GM11168 (cell line): Measurements from ENCODE around the gene GNAS.

Experiments
- in situ Hi-C: fragments of 300-500 bp; cut with MboI; formaldehyde crosslinking; loops from one replicate; pipeline ENCODE4 v1.12.0; 2022; ENCODE audit warnings: low sequenced_read_pairs; ENCODE audit not compliant: unreplicated experiment

GNAS gene

DNA sequence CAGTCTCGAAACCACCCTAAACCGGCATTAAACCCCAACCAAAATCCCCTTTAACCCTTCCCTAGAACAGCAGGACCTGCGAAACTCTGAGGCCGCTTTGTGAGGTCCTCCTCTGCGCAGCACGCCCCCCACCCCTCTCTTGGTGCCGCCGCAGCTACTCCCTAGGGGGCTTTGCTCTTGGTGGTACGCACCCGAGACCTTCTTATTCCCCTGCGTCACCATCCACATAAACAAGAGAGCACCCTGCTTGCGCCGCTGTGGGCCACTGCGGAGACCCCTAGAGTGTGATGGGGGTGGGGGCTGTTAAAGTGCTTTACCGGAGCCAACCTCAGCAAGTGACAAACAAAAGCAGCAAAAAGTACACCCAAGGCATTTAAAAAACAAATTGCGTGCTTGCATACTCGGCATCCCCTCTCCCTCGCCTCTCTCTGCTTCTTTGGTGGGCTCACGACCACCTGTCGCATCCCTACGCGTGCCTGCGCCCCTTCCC is 502 bp upstream of the GNAS start:
- in situ Hi-C loops = loop anchor here (25.0 kb wide), 2 partner anchors 615 to 635 kb away; partner anchors contain the start of gene ANKRD60

DNA sequence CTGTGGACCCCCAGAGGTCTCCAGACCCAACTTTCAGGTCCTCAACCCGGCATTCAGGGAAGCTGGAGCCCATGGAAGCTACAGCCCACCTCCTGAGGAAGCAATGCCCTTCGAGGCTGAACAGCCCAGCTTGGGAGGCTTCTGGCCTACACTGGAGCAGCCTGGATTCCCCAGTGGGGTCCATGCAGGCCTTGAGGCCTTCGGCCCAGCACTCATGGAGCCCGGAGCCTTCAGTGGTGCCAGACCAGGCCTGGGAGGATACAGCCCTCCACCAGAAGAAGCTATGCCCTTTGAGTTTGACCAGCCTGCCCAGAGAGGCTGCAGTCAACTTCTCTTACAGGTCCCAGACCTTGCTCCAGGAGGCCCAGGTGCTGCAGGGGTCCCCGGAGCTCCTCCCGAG is 950 bp downstream of the GNAS start:
- in situ Hi-C loops = loop anchor here (25.0 kb wide), 2 partner anchors 616 to 634 kb away; partner anchors contain the start of gene ANKRD60

DNA sequence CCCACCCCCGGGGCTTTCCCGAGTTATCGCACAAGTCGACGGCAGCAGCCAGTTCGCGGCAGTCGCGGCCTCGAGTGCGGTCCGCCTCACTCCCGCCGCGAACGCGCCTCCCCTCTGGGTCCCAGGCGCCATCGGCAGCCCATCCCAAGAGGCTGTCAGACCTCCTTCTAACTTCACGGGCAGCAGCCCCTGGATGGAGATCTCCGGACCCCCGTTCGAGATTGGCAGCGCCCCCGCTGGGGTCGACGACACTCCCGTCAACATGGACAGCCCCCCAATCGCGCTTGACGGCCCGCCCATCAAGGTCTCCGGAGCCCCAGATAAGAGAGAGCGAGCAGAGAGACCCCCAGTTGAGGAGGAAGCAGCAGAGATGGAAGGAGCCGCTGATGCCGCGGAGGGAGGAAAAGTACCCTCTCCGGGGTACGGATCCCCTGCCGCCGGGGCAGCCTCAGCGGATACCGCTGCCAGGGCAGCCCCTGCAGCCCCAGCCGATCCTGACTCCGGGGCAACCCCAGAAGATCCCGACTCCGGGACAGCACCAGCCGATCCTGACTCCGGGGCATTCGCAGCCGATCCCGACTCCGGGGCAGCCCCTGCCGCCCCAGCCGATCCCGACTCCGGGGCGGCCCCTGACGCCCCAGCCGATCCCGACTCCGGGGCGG is 1.6 kb downstream of the GNAS start:
- in situ Hi-C loops = loop anchor here (25.0 kb wide), 2 partner anchors 617 to 633 kb away; partner anchors contain the start of gene ANKRD60

DNA sequence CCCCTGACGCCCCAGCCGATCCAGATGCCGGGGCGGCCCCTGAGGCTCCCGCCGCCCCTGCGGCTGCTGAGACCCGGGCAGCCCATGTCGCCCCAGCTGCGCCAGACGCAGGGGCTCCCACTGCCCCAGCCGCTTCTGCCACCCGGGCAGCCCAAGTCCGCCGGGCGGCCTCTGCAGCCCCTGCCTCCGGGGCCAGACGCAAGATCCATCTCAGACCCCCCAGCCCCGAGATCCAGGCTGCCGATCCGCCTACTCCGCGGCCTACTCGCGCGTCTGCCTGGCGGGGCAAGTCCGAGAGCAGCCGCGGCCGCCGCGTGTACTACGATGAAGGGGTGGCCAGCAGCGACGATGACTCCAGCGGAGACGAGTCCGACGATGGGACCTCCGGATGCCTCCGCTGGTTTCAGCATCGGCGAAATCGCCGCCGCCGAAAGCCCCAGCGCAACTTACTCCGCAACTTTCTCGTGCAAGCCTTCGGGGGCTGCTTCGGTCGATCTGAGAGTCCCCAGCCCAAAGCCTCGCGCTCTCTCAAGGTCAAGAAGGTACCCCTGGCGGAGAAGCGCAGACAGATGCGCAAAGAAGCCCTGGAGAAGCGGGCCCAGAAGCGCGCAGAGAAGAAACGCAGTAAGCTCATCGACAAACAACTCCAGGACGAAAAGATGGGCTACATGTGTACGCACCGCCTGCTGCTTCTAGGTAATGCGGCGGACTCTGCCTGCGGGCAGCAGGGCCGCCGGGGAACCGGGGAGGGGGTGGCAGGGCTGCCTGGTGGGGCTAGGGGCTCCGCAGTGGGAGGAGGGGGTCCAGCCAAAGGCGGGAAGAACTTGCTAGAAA is 2.3 kb downstream of the GNAS start:
- in situ Hi-C loops = loop anchor here (25.0 kb wide), 2 partner anchors 618 to 632 kb away; partner anchors contain the start of gene ANKRD60

DNA sequence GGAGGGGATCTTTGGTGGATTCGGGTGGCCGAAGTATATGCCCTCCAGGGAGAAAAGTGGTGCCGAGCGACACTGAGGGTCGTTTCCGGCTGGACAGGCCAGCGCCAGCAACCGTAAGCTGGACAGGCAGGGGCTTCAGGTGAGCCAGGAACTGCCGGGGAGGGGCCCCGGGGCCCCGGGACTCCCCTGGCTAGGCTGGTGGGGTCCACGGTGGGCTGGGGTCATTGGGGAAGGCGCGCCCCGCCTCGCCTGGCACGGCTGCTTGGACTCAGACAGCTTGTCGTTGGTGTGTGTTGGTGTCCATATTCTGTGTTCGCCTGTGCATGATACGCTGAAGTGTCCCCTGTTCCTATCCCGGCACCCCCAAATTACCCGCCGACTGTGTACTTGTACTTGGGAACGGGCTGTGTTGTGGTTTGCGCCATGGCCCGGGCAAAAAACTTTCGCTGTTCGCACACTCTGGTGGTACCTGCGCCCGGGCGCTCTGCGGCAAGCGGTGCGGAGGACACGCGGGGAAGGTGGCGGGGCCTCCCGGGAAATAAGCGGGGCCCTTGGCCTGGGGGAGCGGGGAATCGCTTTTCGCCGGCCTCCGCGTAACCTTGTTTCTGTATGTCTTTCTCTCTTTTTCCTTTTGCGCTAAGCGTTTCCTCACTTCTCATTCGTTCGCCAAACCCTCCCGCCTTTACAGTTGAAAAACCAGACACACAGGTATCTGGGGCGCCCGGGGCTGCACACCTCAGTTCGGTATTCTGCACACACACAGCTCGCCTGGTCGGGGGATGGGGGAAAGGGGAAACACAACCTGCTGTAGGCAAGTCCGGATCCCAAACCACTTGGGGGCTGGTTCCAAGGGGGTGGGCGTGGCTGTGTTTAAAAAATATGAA is 3.2 kb downstream of the GNAS start:
- in situ Hi-C loops = loop anchor here (25.0 kb wide), 2 partner anchors 618 to 632 kb away; partner anchors contain the start of gene ANKRD60

DNA sequence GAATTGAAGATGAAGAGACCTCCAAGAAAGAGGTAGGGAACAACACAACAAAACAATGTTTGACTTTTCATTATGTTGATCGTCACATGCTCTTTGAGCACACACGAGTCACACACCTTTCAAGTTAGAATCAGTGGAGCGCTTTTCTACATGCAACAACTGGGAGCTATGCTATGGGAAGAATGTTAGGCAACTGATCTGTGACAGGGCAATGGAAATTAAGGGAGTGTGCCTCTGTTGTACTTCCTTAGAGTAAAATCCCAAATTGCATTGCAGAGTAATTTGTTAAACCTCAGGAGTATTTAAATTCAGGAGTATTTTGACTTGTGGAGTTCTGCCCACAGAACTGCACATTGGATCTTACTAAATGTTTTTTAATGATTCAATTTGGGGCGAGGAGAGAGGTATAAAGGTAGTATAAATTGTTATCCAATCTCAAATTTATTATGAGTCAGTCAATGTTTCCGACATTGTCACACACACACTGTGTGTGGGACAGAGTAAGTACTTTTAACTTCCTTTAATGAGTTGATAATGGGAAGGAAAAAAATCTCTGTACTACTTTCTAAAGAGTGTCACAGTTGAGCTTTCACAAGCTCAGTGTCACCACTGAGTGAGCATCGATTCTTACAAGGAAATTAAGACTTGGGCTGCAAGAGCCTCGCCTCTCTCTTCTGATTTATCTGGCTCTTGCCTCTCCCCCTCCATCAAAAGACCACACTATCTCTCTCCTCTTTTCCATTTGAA is 10.7 kb downstream of the GNAS start:
- in situ Hi-C loops = loop anchor here (10.0 to 25.0 kb wide), 3 partner anchors 342 to 626 kb away; partner anchors contain the start of gene ANKRD60

DNA sequence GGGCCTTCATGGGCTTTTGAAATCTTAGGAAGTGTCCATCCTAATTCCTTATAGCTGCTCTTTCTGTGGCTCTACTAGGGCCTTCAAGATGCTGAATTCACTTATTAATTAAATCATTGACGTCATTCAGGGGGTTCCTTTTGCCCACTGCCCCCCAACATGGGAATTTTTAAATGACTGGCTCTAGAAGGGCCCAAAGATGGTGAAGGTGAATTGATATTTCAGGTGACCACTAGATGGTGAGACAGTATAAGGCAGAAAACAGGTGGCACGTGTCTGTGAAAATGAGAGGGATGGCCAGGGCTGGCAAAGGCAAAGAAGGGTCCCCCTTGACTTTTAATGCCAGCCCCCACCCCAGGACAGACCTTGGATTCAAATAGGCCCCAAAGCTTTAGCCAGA is 11.8 kb downstream of the GNAS start:
- in situ Hi-C loops = loop anchor here (10.0 to 25.0 kb wide), 3 partner anchors 340 to 627 kb away; partner anchors contain the start of gene ANKRD60

DNA sequence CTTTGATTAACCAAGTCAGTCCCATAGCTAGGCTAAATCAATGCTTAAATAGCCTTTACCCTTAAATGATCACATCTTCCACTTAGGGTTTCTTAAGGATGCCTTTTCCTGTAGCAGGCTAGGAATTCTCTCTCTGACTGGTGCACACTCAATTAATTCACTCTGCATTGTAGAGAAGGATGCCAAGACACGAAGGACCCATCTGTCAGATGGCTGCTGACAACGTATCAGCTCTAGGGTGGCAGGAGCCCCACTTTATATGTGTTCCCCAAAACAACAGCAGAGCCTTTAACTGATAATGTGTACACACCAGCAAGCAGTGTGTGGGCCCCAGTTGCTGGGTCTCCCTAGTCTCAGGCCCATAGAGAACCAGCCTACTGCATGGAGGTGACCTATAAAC is 13.3 kb downstream of the GNAS start:
- in situ Hi-C loops = loop anchor here (10.0 to 25.0 kb wide), 3 partner anchors 339 to 629 kb away; partner anchors contain the start of gene ANKRD60

DNA sequence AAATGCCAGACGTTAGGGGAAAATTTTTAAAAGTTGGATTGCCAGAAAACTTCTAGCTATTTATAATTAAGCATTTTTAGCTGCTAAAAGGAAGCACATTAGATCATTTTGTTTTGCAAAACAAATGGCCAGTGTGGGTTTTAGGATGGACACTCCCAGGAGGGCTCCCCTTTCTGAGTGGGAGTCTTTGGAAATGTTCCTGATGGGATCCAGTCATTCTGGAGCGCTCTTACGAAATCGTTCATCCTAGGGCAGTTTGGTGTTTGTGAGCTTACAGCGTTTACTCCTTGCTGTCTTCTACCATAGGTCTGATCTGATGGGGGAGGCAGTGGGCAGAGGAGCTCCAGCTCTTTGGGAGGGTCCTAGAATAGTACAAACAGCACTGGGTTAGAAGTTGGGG is 14.7 kb downstream of the GNAS start:
- in situ Hi-C loops = loop anchor here (10.0 to 25.0 kb wide), 3 partner anchors 338 to 630 kb away; partner anchors contain the start of gene ANKRD60

DNA sequence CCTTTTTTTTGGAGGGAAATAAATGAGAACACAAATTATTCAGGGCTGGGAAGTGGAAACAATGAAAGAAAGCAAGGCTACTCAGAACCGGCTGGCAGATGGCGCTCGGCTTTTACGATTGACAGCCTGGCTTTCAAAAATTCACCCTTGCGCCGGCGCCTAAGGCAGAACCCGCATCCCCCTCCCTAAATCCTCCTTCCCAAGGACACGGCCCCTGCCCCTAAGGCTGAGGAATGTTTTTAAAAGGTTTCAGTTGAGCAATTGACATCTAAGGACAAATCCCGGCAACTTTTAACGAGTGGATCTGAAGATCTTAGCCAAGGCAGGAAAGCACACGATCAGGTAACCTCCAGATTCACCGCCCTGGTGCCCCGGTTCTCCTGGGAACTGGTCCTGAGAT is 16.3 kb downstream of the GNAS start:
- in situ Hi-C loops = loop anchor here (10.0 to 25.0 kb wide), 3 partner anchors 336 to 631 kb away; partner anchors contain the start of gene ANKRD60

DNA sequence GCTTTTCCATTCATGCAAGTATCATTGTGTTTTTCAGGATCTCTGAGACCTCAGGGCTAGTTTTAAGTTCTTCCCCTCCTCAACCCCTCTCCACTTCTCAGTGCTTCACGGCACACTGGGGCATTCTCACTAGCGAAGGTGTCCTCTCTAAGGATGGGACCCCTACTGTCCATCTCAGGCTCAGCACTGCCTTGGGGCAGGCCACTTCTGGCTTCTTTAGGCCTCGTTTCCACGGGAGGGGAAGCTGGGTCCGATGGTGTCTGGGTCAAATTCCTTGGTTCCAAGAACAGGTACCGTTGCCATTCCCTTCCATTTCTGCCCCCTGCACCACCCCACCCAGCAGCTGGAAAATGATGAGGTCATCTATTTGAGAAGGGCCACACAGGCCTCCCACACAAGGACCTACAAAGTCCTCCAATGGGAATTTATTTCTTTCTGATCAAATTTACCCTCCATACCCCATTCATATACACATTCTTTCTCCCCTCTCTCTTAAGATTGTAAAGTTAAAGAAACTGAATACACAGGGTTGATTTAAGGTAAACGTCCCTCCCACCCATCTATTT is 17.2 kb downstream of the GNAS start:
- in situ Hi-C loops = loop anchor here (5.0 to 25.0 kb wide), 4 partner anchors 63 to 632 kb away; partner anchors contain the start of gene ANKRD60

DNA sequence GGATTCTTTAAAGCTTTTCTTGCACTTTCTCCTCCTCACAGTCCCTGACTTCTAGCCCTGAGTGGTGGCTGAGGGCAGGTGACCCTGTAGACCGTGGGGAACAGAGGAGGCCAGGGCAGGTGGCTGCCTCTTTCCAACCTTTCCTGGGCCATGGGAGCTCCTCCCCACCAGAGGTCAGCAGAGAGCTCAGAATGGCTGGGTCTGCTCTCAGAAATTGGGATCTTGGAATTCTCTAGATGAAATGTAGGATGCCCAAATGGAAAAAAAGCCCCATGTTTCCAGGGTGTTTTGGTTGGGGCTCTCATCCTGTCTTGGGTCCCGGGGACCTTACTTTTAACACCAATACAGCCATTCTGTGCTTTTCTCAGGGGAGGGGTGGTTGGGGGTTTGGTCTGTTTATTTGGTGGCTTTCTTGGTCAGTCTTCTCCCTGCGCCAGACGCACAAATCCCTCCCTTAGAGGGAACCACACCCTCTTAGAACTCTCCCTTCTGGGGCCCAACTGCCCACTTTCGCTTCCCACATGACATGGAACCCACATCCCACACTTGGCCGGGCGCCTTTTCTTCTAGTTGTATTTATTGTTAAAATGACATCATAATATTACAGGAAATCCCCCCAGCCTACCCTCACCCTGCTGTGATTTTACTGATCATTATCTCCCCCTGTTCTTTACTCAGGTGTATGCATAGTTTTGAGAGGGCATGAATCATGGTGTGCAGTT is 17.9 kb downstream of the GNAS start:
- in situ Hi-C loops = loop anchor here (5.0 to 25.0 kb wide), 3 partner anchors 62 to 633 kb away; partner anchors contain the start of gene ANKRD60

DNA sequence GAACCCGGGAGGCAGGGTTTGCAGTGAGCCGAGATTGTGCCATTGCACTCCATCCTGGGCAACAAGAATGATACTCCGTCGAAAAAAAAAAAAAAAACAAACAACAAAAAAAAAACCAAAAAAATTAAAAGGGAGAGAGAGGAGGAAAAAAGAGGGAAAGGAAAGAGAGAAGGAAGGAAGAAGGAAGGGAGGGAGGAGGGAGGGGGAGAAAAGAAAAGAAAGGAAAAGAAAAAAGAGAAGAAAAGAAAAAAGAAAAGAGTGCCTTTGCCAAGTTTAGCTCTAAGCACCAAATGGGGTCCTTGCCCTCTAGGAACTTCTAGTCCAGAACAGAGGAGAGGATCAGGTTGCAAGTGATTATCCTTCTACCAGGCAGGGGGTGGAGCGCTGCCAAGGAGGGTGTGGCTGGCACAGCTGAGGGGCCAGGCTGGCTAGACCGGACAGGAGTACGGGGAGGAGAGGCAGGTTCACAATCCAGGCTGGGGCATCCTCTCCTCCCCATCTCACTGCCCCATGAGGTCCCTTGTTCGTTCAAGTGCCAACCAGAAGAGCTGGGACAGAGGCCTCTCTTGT is 19.1 kb downstream of the GNAS start:
- in situ Hi-C loops = loop anchor here (5.0 to 25.0 kb wide), 3 partner anchors 61 to 634 kb away; partner anchors contain the start of gene ANKRD60

DNA sequence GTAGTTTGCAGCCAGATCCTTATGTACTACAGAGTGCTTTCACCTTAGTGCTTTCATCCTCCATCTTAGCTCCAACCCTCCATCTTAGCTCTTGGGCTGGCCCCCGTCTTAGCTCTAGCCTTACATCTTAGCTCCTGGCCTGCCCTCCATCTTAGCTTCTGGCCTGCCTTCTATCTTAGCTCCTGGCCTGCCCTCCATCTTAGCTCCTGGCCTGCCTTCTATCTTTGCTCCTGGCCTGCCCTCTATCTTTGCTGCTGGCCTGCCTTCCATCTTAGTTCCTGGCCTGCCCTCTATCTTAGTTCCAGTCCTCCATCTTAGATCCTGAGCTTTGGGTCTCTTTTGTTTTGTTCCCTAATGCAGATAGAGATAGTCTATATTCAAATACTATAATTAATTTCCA is 22.0 kb downstream of the GNAS start:
- in situ Hi-C loops = loop anchor here (5.0 to 25.0 kb wide), 3 partner anchors 58 to 637 kb away; partner anchors contain the start of gene ANKRD60

DNA sequence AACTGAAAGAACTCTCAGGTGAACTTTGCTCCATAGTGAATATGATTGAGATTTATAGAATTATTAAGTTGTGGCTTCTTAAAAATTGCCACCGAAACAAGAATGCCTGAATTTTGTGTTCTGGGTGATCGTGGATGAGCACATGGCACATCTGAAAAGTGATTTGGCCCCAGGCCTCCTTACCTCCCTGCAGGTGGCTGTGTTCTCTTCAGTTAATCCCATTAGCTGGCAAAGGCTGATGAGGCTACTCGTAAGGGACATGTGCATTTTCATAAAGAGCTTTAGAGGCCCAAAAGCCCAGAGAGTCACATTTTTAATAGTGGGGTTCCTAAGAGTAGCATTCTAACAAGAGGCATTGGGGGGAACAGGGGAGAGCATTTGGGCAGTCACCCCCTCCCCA is 22.6 kb downstream of the GNAS start:
- in situ Hi-C loops = no loop called here

DNA sequence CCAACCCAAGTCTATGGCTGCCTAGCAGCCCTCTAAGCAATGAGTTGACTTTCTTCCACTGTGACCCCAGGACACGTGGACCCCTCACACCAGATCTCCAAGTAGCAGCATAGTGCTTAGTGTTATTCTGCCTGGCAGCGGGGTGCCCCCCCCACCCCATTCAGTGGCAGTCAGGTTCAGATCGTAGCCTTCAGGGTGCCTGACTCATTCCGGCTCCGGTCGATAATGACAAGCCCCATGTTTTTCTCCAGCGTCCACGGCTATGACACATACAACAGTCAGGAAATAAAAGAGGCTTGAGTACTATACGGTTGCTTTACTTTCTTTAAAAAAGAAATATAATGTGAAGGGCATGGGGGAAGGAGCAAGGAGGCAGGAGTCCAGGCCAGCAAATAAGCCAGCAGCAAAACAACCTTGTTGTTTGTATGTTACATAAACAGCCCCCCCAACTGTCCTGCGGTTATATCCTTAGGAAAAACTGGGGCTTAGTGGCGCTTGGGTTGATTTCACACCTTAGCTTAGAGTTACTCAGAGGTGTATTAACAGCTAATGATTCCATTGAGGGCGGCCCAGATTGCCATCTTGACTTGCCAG is 23.1 kb downstream of the GNAS start:
- in situ Hi-C loops = no loop called here

DNA sequence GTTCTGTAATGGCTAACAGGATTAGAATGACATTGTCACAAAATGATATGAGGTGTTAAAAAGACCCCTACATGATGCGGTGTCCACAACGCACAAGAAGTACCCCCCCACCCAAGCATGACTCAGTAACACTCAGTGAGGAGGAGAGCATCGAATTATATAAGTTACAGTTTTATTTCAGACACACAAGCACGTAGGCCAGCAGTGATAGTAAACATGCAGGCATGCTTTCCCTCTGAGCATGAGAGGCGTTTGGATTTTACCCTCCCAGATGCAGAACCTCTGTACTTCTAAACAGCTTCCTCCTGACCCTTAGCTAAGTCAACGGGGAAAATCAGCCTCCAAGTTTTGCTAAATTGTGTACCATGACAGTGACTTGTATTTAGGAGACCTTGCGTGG is 23.9 kb downstream of the GNAS start:
- in situ Hi-C loops = no loop called here
